Endothelial cell of umbilical vein (primary cell): ENCODE measurements around the gene TBC1D10B. TPM values are rescaled to one million over a fixed set of nuclear protein-coding genes. Genes with fewer than 3 reads are reported as not detected.
A peak's percentile ranks its signal among the peaks of the same experiment; 100 is the strongest.

Experiments used
- BruUV-seq: library from RNA; stranded (reverse); fragments of 400-500 nt; replicated peaks from 2 replicates; lab custom pipeline; 2021; lab: Mats Ljungman, UMichigan
- CTCF ChIA-PET: fragments of 300-600, 350-600 bp; sonication (Branson Sonifier 250); formaldehyde crosslinking; loops from one replicate; lab custom pipeline; 2021; ENCODE audit warnings: antibody characterized with exemption, inconsistent platforms; lab: Charles Lee
- POLR2A ChIA-PET: fragments of 300-600, 350-600 bp; sonication (Branson Sonifier 250); formaldehyde crosslinking; loops from one replicate; lab custom pipeline; 2021; ENCODE audit warnings: antibody characterized with exemption, inconsistent platforms; lab: Charles Lee
- DNase-seq: peaks from one replicate; pipeline ENCODE4 v3.0.0-alpha.2; 2011; ENCODE audit warnings: low read depth, low spot score
- FAIRE-seq: peaks from 2 replicates; lab custom pipeline; 2011; peaks lifted over from hg19 to GRCh38; lab: Jason Lieb, UNC
- H2AFZ ChIP-seq: 2 replicates; pipeline ENCODE4 v1.6.0; 2012; ENCODE audit warnings: low read depth, low read length, control low read depth, inconsistent platforms
- H3K27ac ChIP-seq: 2 replicates; pipeline ENCODE4 v1.5.1; 2011; ENCODE audit warnings: low read depth, mild to moderate bottlenecking, control low read depth, low read length, moderate library complexity; ENCODE audit not compliant: insufficient read depth
- H3K27me3 ChIP-seq, 2 experiments: 2 replicates each; pipeline versions ENCODE4 v1.6.0 to v1.6.1; 2011; ENCODE audit warnings: low read length in 2 of 2, mixed read lengths in 1 of 2; ENCODE audit not compliant: control insufficient read depth in 2 of 2, insufficient read depth in 2 of 2
- H3K36me3 ChIP-seq, 2 experiments: 2 replicates in 1 of 2; 3 replicates in 1 of 2; pipeline ENCODE4 v1.5.1; 2011; ENCODE audit warnings: low read length in 2 of 2, mild to moderate bottlenecking in 1 of 2, moderate library complexity in 1 of 2; ENCODE audit not compliant: control insufficient read depth in 2 of 2, insufficient read depth in 2 of 2; ENCODE audit errors: extremely low read depth in 1 of 2
- H3K4me1 ChIP-seq: 3 replicates; pipeline ENCODE4 v1.5.1; 2011; ENCODE audit warnings: mild to moderate bottlenecking, low read length; ENCODE audit not compliant: control insufficient read depth, insufficient read depth; ENCODE audit errors: extremely low read depth
- H3K4me2 ChIP-seq: 2 replicates; pipeline ENCODE4 v1.6.1; 2011; ENCODE audit warnings: low read length, control low read depth, mixed read lengths; ENCODE audit not compliant: insufficient read depth
- H3K4me3 ChIP-seq, 3 experiments: fragments of 200-600 bp in 1 of 3; sonication (generic), shearing (Covaris generic) in 1 of 3; replicated peaks in 1 of 3; 2 replicates each; pipeline ENCODE4 v1.5.1; 2011 to 2016; ENCODE audit warnings: control low read depth in 3 of 3, low read length in 3 of 3, mild to moderate bottlenecking in 2 of 3, inconsistent platforms in 1 of 3, low read depth in 1 of 3, moderate library complexity in 1 of 3; ENCODE audit not compliant: insufficient read depth in 1 of 3
- H3K79me2 ChIP-seq: 2 replicates; pipeline ENCODE4 v1.6.0; 2012; ENCODE audit warnings: low read length, inconsistent platforms; ENCODE audit not compliant: control insufficient read depth, insufficient read depth
- H3K9ac ChIP-seq: replicated peaks from 2 replicates; pipeline ENCODE3; 2011; ENCODE audit warnings: low read length, control low read depth; ENCODE audit not compliant: insufficient read depth; ENCODE audit errors: extremely low read depth
- H3K9me1 ChIP-seq: replicated peaks from 3 replicates; pipeline ENCODE4 v1.6.0; 2011; ENCODE audit warnings: mild to moderate bottlenecking, low read length; ENCODE audit not compliant: control insufficient read depth, insufficient read depth; ENCODE audit errors: extremely low read depth
- H3K9me3 ChIP-seq: replicated peaks from 2 replicates; pipeline ENCODE4 v1.5.1; 2012; ENCODE audit warnings: low read length, inconsistent platforms; ENCODE audit not compliant: control insufficient read depth, insufficient read depth
- H4K20me1 ChIP-seq: replicated peaks from 2 replicates; pipeline ENCODE3; 2011; ENCODE audit warnings: mild to moderate bottlenecking, low read length; ENCODE audit not compliant: control insufficient read depth, insufficient read depth; ENCODE audit errors: extremely low read depth
- EZH2 ChIP-seq: IDR thresholded peaks from 2 replicates; pipeline ENCODE4 v1.6.1; 2012; ENCODE audit warnings: borderline replicate concordance, low read depth, mild to moderate bottlenecking, moderate library complexity, low read length, inconsistent platforms; ENCODE audit not compliant: severe bottlenecking
- FOS ChIP-seq: IDR thresholded peaks from 2 replicates; pipeline ENCODE4 v1.6.1; 2011; ENCODE audit warnings: mild to moderate bottlenecking, low read length, moderate library complexity, borderline replicate concordance; ENCODE audit not compliant: insufficient read depth
- GATA2 ChIP-seq: IDR thresholded peaks from 2 replicates; pipeline ENCODE4 v1.7.0; 2011; ENCODE audit warnings: low read depth, mild to moderate bottlenecking, moderate library complexity, mixed read lengths, low read length; ENCODE audit not compliant: insufficient read length, insufficient read depth
- JUN ChIP-seq: IDR thresholded peaks from 2 replicates; pipeline ENCODE4 v1.6.1; 2011; ENCODE audit warnings: borderline replicate concordance, low read depth; ENCODE audit not compliant: insufficient read length, insufficient read depth
- MYC ChIP-seq: IDR thresholded peaks from one replicate; pipeline ENCODE4 v1.6.1; 2011; ENCODE audit warnings: mild to moderate bottlenecking, low read depth, low read length
- POLR2A ChIP-seq: IDR thresholded peaks from 2 replicates; pipeline ENCODE4 v1.6.1; 2012; ENCODE audit warnings: low read depth, mild to moderate bottlenecking, control low read depth, low read length
- POLR2AphosphoS5 ChIP-seq: IDR thresholded peaks from 2 replicates; pipeline ENCODE4 v1.6.1; 2012; ENCODE audit warnings: low read depth, mild to moderate bottlenecking, control low read depth, low read length, moderate library complexity; ENCODE audit not compliant: insufficient read depth
- dilution Hi-C: fragments of 300-500 bp; cut with MboI; formaldehyde crosslinking; loops from one replicate; pipeline ENCODE4 v1.15.0; 2019; ENCODE audit warnings: low sequenced_read_pairs; ENCODE audit not compliant: extremely low pct_ligation_motif_present
- intact Hi-C: fragments of 100-400 bp; cut with micrococcal nuclease; formaldehyde crosslinking; loops from one replicate; pipeline ENCODE4 v1.10.0; 2022
- polyA plus RNA-seq, 4 experiments: library from polyadenylated mRNA; depleted of rRNA in 3 of 4; stranded (reverse) in 3 of 4; unstranded in 1 of 4; fragments of >200 nt; gene quantifications; 2 replicates each; pipeline versions ENCODE4 v1.2.1 to v1.2.3, GENCODE V29; 2011 to 2012; ENCODE audit warnings: missing spikeins in 1 of 4
- total RNA-seq: library from RNA; stranded (reverse); gene quantifications from 2 replicates; pipeline ENCODE4 v1.2.3, GENCODE V29; 2021
- TF ChIP-seq, protein P1 (sequence below): IDR thresholded peaks from 2 replicates; pipeline ENCODE4 v1.6.1; 2011; ENCODE audit not compliant: insufficient read depth, insufficient read length
- TF ChIP-seq, protein P2 (sequence below), 2 donors: IDR thresholded peaks; 1 replicate in 1 of 2; 2 replicates in 1 of 2; pipeline ENCODE4 v1.5.1; 2011; ENCODE audit warnings: low read length in 2 of 2, mild to moderate bottlenecking in 2 of 2, moderate library complexity in 2 of 2, control low read depth in 1 of 2, inconsistent platforms in 1 of 2, low read depth in 1 of 2; ENCODE audit not compliant: insufficient read depth in 1 of 2; ENCODE audit errors: extremely low read depth in 1 of 2

TBC1D10B gene
- total and polyA plus RNA-seq, 2 donors (not counting 3 experiments of a cell fraction or from before 2014, with no cell fraction given) = 37.0 to 63.0 TPM

DNA sequence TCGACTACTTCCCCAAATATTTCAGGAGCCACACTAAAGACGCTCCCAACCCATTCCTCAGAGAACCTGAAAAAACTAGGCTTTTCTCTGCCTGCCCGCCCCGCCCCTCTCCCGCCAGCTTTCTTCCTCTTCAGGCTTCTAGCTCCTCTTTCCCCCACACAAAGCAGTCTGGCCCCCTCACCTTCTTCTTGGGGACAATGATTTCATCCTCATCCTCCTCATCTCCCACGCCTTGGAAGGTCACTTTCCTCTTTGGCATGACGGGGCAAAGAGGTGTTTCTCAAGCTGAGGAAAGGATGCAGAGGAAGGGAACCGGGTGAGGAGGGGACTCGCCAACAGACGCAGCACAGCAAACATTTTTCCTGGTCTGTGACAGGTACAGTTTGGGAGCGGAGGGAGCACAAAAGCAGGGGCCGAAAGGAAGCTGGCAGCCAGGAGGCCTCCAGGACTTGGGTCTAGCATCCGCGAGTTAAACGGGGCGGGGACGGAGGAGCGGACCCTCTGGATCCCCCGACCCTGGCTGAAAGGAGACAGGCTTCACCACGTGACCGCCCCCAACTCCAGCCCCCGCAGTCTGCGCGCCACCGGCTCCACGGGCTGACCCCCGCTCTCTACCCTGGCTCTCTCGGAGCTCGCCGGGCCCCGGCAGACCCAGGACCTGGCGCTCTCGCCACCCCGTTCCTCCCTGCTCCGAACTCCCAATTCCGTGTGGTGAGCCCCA lies 15.7 kb downstream of the TBC1D10B start:
- intact Hi-C loops = loop anchor here (1.0 kb wide), 2 partner anchors 19 to 46 kb away; no protein-coding TSS in a partner anchor

More for the DNA sequence above, 15.7 kb downstream of the TBC1D10B start:
- H2AFZ ChIP-seq = peak overlapping the region; percentile 52
- peaks cover 19% of the 10 kb centered on the region for H3K79me2 ChIP-seq
- H3K9ac ChIP-seq = peak overlapping the region; percentile 96
- H3K4me3 ChIP-seq = peak overlapping the region; percentile 65 to 84 (median 78)
- ChIA-PET POLR2A (interaction anchor here (0.6 kb wide), 1 partner anchor 16 kb away, joined by 3 read pairs; the partner anchor contains the start of gene TBC1D10B), CTCF (interaction anchor here (0.7 to 2.5 kb wide), 8 partner anchors 10 to 262 kb away, joined by 3 to 12 read pairs (median 4); partner anchors contain the start of gene ZNF48)
- TSS peak; percentile 32 for BruUV-seq
- FAIRE-seq (peak; percentile 12), DNase-seq (peak; percentile 58)
- peak overlapping the region; percentile 95 for H3K27ac ChIP-seq
- H3K9me3 ChIP-seq = no peaks in the 10 kb centered on the region
- peaks cover 6 to 34% of the 10 kb centered on the region in 2 experiments for H3K36me3 ChIP-seq
- peak overlapping the region; percentile 83 for H3K4me2 ChIP-seq
- dilution Hi-C loops = no loop called here
- H3K9me1 ChIP-seq = no peaks in the 10 kb centered on the region
- H3K27me3 ChIP-seq = no peaks in the 10 kb centered on the region
- H3K4me1 ChIP-seq = peaks cover 32% of the 10 kb centered on the region
- TF ChIP-seq, protein P1, sequence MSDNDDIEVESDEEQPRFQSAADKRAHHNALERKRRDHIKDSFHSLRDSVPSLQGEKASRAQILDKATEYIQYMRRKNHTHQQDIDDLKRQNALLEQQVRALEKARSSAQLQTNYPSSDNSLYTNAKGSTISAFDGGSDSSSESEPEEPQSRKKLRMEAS = no peak
- TF ChIP-seq EZH2 (no peak), POLR2AphosphoS5 (no peak), GATA2 (no peak), MYC (no peak), FOS (no peak), POLR2A (no peak), JUN (no peak)
- TF ChIP-seq, protein P2, sequence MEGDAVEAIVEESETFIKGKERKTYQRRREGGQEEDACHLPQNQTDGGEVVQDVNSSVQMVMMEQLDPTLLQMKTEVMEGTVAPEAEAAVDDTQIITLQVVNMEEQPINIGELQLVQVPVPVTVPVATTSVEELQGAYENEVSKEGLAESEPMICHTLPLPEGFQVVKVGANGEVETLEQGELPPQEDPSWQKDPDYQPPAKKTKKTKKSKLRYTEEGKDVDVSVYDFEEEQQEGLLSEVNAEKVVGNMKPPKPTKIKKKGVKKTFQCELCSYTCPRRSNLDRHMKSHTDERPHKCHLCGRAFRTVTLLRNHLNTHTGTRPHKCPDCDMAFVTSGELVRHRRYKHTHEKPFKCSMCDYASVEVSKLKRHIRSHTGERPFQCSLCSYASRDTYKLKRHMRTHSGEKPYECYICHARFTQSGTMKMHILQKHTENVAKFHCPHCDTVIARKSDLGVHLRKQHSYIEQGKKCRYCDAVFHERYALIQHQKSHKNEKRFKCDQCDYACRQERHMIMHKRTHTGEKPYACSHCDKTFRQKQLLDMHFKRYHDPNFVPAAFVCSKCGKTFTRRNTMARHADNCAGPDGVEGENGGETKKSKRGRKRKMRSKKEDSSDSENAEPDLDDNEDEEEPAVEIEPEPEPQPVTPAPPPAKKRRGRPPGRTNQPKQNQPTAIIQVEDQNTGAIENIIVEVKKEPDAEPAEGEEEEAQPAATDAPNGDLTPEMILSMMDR (IDR thresholded peaks at IDR 0.05; ENCODE audit: extremely low read depth in 1 of 2, insufficient read depth in 1 of 2, low read depth in 1 of 2, low read length in 2 of 2) = no peak
- no peaks in the 10 kb centered on the region for H4K20me1 ChIP-seq
